HG02840 (cell line): ENCODE measurements around the gene VSIG10L.

Experiments
- ATAC-seq: cut with Tn5 transposase; IDR thresholded peaks from one replicate; pipeline ENCODE4 v1.9.1; 2021; ENCODE audit warnings: mild to moderate bottlenecking, moderate library complexity, moderate number of reproducible peaks; ENCODE audit not compliant: unreplicated experiment, low FRiP score

Gene VSIG10L

DNA sequence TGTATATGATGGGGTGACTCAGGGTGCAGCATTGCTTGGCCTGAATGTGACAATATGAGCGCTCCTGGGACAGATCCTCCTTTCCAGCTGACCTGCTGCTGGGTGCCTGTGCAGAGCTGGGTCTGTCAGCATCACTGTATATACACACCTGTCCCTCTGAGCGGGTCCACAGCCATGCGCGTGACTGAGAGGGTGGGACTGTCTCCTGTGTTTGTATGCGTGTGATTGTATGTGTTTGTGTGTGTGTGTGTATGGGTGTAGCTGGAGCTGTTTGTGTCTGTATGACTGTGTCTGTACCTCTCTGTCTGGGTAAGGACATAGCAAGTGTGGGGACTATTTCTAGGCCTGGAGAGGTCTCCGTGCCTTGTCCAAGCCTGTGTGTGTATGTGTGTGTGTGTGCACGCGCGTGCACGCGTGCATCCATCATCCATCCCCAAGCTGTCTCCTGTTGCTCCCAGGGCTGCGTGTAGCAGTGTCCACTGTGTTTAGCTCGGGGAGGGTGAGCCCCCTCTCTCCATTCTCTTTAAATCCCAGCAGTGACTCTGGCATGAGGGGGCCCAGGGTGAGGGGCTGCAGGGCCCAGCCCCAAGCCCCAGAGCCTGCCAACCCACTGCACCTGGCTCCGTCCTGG is 22.2 kb downstream of the VSIG10L start:
- no peak for ATAC-seq

DNA sequence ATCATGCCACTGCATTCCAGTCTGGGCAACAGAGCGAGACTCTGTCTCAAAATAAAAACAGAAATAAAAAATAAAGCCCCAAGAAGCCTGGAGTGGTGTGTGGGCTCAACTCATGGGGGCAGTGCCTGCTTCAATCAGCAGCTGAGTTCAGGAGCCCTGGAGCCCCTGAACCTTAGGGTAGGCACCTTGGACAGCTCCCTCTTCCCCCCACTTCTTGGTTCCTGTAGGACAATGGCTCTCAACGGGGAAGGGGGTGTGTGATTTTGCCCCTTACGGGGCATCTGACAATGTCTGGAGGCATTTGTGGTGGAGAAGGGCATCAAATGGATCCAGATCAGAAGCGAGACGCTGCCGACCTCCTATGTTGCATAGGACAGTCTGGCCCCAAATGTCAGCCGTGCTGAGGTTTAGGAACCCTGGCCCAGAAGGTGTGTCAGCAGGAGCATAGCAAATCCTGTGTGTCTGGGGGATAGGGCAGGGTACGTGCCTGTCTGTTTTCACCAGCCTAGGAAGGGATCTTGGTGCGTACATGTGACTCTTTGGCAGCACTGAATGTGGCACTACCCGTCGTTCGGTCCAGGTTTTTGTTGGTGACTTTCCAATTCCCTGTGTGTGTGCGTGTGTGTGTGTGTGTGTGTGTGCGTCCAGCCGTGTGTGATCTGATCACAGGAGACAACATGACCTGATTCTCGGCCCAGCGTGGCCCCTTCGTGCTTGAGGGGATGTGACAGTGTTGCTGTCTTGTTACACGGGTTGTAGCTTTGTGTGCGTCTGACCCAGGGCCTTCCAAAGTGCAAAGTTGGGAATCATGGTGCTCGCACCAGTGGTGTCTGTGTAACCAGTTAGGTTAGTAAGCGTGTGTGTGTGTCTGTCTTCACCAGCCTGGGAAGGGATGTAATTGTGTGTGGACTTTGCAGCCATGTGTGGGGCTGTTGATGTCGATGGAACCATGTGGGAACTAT is 23.0 kb downstream of the VSIG10L start:
- no peak for ATAC-seq

DNA sequence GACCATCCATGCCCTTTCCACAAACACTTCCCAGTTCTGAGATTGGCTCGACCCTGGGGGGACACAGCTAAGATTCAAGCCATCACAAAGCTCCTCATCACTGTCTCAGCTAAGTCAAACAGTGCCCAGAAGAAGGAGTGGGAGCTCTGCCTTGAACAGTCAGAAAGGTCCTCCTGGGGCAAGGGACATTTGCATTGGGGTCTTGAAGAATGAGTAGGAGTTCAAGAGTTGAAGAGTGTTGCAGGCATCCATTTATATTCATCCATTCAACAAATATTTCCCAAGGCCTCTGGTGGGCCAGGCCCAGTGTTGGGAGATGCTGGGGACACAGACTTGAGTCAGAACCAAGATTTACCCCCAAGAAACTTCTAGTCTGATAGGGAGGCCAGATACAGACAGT is 24.0 kb downstream of the VSIG10L start:
- ATAC-seq: no peak

DNA sequence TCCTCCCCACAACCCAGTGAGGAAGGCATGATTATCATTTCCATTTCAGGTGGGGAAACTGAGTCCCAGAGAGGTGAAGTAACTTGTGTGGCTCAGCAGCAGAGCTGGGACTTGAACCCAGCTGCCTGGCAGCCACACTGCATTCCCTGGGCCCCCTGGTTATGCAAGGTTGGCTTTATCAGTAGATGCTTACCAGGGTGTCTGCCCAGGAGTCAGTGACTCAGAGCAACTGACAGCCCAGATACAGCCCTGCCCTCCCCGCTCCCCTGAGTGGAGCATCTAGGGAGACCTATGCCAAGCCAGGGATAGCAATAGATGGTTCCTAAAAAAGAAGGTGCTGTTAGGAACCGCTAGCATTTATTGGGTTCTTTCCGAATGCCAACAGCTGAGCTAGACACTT is 24.6 kb downstream of the VSIG10L start:
- ATAC-seq: no peak

DNA sequence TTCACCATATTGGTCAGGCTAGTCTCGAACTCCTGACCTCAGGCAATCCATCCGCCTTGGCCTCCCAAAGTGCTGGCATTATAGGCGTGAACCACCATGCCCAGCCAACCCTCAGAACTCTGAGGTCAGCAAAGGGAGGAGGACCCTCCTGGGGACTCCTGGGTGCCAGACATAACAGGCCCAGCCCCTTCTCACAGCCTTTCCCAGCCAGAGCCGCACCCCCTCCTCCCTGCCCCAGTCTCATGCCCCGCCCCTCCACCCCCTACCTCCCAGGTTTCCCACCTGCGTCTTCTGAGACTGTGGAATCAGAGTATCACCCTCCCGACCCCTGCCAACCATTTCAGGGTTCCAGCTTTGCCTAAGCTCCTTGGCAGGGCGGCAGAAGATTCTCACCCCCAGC is 25.3 kb downstream of the VSIG10L start:
- ATAC-seq: no peak

DNA sequence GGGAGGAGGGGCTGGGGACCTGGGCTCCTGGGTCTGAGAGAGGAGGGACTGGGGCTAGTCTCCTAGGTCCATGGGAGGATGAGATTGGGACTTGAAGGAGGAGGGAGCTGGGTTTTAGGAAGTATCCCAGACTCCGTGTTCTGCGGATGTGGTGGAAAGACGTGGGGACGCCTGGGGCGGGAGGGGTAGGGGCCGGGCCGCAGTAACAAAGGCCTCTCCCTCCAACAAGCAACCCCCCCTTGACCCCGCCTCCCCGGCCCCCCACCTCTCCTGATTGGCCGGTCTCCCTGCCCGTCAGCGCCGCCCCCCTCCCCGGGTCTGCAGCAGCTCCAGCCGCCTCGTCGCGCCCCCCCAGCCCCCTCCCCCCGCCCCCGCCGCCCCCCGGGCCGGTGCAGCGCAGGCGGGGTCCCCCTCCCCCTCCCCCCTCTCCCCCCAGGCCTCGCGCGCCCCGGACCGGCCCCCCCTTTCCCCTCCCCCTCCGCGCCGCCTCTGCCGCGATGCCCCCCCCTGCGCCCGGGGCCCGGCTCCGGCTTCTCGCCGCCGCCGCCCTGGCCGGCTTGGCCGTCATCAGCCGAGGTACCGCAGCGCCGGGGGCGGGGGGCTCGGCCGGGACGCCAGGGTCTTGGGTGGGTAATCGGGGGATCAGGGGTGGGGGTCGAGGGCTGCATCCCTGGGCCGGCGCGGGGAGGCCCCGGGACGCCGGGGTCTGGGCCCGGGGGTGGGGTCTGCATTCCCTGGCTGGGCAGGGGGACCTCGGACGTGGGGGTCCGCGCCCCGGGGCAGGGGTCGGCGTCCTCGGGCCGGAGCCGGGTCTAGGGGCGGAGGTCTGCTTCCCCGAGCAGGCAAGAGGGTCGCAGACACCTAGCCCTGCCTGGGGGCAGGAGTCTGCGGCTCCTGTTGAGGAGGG is 30.3 kb downstream of the VSIG10L start, which contains the start of gene IGLON5:
Gene IGLON5 (plus strand): TSS at position 294 of the 907 bp plus-strand sequence. CDS start 204 bp downstream, at position 498.
- ATAC-seq: no peak

DNA sequence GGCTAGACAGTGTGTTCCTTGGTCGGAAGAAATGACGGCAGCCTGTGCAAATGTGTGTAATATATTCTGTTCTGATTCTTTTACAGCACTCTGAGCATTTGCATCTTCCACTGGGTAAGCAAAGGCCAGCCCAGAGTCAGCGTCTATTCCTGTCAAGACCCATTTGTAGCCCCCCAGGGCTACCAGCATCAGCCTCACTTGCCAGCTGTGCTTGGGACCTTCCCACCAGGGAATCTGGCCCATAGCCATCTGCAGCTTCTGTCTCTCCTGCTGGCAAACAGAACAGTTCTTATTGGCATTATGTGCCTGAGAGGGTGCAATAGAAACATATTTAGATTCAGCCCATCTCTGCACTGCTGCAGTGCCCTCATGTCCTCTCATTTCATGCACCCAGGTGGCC is 36.5 kb downstream of the VSIG10L start:
- no peak for ATAC-seq

DNA sequence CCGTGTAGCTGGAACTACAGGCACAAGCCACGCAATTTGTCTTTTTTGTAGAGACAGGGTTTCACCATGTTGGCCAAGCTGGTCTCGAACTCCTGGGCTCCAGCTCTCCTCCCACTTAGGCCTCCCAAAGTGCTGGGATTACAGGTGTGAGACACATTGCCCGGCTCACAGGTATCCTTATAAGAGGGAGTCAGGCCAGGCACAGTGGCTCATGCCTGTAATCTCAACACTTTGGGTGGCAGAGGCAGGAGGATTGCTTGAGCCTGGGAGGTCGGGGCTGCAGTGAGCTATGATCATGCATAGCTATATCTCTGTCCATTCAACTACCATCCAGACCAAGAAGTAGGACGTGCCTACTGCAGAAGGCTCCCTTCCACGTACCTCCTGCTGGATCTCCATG is 40.7 kb downstream of the VSIG10L start:
- ATAC-seq: no peak

DNA sequence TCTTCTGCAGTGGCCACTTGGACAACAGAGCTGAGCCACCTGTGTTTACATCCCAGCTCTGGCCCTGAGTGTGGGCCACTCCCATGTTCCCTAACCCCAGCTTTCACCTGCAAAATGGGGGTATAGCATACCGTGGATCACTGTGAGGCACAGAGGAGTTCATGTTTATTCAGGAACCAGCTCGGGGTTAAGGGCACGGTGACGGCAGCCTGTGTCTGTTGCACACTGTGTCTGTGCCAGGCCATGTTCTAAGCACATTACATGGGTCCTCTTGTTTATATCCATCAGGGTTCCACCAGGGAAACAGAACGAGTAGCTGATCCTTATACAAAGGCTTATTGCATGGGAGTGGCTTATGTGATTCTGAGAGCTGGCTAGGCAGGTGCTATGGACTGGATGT is 44.5 kb downstream of the VSIG10L start:
- ATAC-seq: no peak

DNA sequence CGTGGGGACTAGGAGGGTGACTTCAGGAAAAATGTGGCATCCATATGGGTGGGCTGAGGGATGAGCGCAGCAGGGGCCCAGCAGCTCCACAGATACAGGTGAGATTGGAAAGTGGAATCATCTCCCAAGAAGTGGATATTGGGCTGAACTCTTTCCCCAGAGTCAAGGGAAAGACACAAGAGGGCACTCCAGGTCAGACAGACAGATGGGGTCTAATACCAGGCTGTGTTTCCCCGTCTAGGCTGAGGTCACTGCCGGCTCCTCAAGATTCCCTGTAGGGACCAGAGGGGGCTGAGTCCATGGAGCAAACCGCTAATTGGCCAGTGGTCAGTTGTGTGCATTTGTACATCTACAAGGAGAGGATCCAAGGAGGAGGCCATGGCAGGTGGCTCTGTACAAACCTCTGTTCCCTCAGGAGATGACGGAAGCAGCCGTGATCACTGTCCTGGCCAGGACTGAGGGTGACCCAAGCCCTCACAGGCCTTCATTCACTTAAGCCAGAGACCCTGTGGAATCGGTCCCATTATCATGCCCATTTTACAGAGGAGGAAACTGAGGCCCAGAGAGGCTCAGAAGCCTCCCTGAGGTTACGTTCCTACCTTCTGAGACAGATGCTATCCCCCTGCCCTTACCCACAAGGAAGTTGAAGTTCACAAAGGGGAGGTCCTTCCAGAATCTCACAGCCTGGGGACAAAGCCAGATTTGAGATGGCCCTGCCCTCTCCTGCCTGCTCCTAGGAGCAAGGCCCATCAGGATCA is 45.4 kb downstream of the VSIG10L start:
- ATAC-seq: no peak

DNA sequence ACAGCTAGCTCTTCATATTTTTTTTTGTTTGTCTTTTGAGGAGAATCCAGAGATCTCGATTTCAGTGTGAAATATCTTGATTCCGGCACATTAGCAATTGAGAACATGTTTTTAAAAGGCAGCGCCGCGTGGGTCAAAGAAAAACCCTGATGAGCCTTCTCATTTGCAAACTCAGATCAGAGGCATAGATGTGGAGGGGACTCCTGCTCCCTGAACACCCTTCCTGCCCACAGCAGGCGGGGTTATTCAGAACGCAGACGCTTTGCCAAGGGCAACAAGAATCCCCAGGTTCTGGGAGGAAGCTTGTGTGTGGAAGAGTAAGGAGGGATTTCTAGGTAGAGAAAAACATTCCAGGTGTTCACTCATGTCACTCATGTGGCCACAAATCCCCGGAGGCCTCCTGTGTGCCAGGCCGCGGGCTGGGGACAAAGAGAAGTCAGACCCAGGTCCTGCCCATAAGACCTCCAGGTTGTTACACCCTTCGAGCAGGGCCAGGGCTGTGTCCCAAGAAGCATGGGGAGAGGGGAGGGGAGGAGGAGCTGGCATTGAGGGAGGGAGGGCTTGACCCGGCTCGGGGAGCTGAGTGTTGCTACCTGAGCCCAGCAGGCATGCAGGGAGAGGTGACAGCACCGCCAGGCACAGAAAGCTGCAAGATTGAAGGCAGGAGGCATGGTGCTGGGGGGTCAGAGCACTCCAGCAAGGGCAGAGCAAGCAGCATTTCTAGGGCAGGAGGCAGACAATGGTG is 46.4 kb downstream of the VSIG10L start:
- ATAC-seq: no peak

DNA sequence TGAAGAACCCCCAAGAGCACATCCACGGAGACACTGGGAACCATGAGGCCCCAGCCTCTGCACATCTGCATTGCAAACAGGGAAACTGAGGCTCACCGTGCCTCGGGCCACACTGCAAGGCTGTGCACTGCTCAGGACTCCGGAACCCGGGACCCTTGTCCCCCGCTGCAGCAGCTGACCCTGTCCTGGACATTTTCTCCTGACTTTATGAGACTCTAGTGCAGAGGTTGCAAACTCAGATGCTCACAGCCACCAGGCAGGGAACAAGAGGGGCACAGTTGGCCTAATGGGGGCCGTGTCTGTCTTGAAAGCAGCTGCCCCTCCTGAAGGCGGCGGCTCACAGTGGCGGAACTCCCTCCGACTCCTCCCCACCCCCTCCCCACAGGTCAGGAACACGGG is 47.0 kb downstream of the VSIG10L start:
- ATAC-seq: no peak

DNA sequence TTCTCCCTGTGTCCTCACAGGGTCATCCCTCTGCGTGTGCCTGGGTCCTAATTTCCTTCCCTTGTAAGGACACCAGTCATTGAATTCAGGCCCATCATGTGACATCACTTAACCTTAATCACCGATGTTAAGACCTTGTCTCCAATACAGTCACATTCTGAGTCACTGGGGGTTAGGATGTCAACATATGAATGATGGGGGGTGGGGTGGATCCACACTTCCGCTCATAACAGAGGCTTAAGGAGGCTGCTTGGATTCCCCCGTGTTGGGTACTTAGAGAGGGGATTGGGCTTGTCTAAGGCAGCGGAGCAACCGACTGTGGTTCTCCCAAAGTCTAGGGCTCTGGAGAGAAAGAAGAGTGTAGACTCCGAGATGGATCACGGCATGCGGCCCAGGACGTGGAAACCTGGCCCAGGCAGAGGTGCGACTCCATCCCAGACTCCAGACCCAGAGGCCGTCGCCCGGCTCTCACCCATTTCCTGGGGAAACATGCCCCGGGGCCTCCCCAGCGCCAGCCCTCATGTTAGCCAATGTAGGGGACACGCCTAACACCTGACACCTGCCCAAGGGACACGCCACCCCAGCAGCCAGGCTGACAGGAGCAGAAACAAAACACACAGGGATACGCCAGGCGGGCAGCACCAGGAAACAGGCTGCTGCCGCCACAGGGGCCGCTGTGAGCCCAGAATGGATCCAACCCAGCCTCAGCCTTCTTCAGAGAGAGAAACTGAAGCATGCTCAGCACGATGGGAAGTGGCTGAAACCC is 47.5 kb downstream of the VSIG10L start:
- ATAC-seq: no peak

DNA sequence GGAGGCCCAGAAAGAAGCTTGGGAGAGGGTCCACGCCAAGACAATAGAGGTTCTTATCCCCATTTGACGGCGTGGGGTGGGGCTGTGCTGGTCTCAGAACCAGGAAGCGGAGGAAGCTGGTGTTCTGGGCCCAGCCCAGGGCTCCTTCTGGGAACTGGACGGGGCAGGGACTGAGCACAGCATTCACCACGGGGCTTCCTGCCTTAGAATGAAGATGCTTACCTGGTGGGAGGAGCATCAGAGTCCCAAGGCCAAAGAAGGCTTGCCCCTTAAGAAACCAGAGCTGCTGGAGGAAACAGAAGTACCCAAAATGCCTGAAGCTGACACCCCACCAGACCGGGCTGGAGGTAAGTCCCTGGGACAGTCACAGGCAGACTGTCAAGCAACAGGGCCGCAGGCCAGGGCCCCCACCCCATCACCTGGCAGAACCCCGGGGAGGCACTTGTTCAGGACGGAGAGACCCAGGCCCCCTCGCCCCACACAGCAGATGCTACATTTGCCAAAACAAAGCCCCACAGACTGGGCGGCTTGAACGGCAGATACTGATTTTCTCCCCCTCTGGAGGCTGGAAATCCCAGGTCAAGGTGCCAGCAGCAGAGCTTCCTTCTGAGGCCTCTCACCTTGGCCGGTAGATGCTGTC is 48.2 kb downstream of the VSIG10L start:
- no peak for ATAC-seq

DNA sequence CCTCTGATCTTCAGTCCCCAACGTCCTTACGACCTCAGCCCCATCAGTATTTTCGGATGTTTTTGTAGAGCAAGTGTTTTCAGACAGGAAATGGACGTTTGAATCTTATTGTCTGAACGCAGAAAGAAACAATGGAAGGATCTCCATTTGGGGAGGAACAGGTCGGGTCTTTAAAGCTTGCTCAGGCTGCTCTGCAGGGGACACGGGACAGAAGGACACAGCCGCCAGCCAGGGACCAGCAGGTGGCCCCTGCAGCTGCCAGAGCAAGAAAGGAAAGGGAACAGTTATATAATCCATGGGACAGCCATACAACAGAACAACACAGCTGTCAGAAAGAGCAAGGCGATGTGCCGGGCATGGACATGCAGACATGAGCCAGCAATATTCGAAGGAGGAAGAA is 49.0 kb downstream of the VSIG10L start:
- ATAC-seq: no peak

DNA sequence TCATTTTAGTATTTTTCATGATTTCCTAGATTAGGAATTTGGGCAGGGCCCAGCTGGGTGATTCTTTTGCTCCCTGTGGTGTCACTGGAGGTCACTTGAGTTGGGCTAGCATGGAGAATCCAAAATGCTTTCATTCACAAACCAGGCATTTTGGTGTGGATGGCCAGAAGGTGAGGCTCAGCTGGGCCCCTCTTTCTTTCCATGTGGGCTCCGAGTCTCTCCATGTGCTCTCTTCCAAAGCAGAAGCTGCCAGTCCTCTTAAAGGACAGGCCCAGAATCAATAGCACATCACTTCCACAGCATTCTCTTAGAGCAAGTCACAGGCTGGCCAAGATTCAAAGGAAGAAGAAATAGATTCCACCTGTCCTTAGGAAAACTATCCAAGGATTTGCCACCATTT is 52.3 kb downstream of the VSIG10L start:
- ATAC-seq: no peak

DNA sequence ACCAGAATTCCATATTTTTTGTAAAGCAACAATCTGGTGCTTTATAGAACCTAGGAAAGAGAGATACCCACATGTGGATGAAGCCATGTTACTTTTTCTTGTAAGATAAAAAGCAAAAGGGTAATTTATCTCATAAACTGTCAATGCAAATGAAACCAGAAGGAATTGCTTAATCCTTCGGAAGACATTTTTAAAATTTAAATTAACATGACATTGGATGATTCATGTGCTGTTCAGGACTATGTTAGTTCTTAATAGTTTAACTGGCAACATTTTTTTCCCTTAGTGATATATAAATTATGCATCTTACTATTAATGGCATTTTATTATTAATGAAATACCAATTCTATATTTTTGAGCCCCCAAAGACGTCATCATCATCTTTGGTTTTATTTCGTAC is 56.3 kb downstream of the VSIG10L start:
- ATAC-seq: no peak

DNA sequence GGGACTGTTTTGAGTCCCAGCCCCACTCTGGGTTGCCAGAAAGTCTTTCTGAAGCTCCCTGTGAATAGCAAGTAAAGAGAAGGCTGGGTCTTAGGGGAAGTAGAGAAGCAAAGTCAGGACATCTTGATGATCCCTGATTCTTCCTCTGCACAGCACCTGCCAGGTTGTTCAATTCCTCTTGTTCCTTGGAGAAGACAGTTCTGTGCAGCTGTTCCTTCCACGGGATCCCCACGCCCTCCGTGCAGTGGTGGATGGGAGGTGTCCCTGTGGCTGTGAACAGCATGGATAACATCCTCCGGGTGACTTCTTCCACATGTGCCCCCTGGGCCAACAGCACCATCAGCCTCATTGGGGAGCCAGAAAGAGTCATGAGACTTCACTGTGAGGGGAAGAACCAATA is 59.6 kb downstream of the VSIG10L start:
- ATAC-seq: no peak
